Endothelial cell (in vitro differentiated cells): ENCODE data around the gene TRAF5. TPM values are rescaled to one million over a fixed set of nuclear protein-coding genes. Genes with fewer than 3 reads are reported as not detected.

ENCODE experiments used
- DNase-seq: peaks from one replicate; pipeline ENCODE4 v3.0.0; 2021; ENCODE audit warnings: low spot score
- H3K27ac Mint-ChIP-seq: one replicate; pipeline ENCODE4 v1.8.0; 2021; ENCODE audit warnings: mixed read lengths, inconsistent platforms; ENCODE audit not compliant: unreplicated experiment
- H3K27me3 Mint-ChIP-seq: one replicate; pipeline ENCODE4 v1.8.0; 2021; ENCODE audit warnings: mild to moderate bottlenecking, moderate library complexity, mixed read lengths, inconsistent platforms; ENCODE audit not compliant: unreplicated experiment
- H3K36me3 Mint-ChIP-seq: one replicate; pipeline ENCODE4 v1.8.0; 2021; ENCODE audit warnings: mild to moderate bottlenecking, low read depth, mixed read lengths, inconsistent platforms; ENCODE audit not compliant: unreplicated experiment
- H3K4me1 Mint-ChIP-seq: one replicate; pipeline ENCODE4 v1.8.0; 2021; ENCODE audit warnings: mild to moderate bottlenecking, mixed read lengths, inconsistent platforms; ENCODE audit not compliant: unreplicated experiment
- H3K4me3 Mint-ChIP-seq: one replicate; pipeline ENCODE4 v1.8.0; 2021; ENCODE audit warnings: mild to moderate bottlenecking, mixed read lengths, inconsistent platforms; ENCODE audit not compliant: unreplicated experiment
- H3K9me3 Mint-ChIP-seq: one replicate; pipeline ENCODE4 v1.8.0; 2021; ENCODE audit warnings: mixed read lengths, inconsistent platforms; ENCODE audit not compliant: unreplicated experiment
- CTCF ChIP-seq: fragments of 200-600 bp; sonication (generic); IDR thresholded peaks from one replicate; pipeline ENCODE4 v1.5.0; 2021; ENCODE audit warnings: antibody characterized with exemption; ENCODE audit not compliant: unreplicated experiment
- total RNA-seq: library from RNA; stranded (reverse); fragmentation: NEBNext Ultra II Directional; extraction: Animal tissue kit (Norgen Biotek cat#: 25700); gene quantifications from one replicate; pipeline ENCODE4 v1.2.1, GENCODE V29; 2021; ENCODE audit not compliant: unreplicated experiment

Gene TRAF5
- total RNA-seq, 1 donor from 2014 or later = 14.5 TPM

DNA sequence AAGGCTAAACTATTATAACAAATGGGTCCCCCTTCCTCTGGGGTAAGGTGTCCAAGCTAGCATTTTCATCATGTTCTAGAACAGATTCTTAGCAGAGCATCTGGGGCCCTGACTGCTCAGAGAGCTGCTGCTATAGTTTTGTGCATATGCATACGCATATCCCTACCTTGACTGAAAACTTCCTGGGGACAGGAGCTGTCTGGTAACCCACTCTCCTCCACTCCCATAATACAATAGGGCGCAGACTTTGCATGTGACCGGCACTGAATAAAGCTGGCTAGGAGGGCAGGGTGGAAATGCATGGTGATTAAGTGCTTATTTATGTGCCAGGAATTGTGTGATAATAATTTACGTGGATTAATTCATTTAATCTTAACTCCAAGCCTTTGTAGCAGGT, 11.6 kb downstream of the TRAF5 start:
- no peaks in the 10 kb centered on the region for H3K36me3 Mint-ChIP-seq
- H3K4me1 Mint-ChIP-seq = peaks cover 38% of the 10 kb centered on the region
- no peaks in the 10 kb centered on the region for H3K9me3 Mint-ChIP-seq
- TF ChIP-seq CTCF = no peak
- DNase-seq = no peak
- no peak overlapping the region for H3K4me3 Mint-ChIP-seq
- peaks cover 1% of the 10 kb centered on the region for H3K27me3 Mint-ChIP-seq
- no peak overlapping the region for H3K27ac Mint-ChIP-seq

DNA sequence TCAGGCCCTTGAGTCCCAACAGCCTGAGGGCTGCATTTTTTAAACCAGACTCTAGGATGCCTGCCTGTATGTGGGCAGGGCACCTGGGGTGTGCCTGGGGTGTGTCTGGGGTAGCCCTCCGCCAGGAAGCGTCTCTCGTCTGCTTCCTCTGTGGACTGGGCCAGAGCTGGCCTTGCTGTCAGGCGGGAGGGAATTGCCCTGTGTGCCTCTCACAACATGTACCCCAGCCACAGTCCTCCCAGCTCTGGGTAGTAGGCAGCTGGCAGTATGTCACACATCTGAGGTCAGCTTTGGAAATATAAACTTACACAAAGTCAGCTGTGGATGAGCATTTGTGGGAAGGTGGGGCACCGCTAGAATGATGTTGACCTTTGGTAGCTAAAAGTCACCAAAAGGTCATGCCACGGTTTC, 13.0 kb downstream of the TRAF5 start:
- TF ChIP-seq CTCF = no peak
- no peak for DNase-seq
- Mint-ChIP-seq H3K27me3 (peaks cover 4% of the 10 kb centered on the region), H3K36me3 (no peaks in the 10 kb centered on the region), H3K9me3 (no peaks in the 10 kb centered on the region), H3K27ac (no peak overlapping the region), H3K4me1 (peaks cover 45% of the 10 kb centered on the region), H3K4me3 (no peak overlapping the region)

DNA sequence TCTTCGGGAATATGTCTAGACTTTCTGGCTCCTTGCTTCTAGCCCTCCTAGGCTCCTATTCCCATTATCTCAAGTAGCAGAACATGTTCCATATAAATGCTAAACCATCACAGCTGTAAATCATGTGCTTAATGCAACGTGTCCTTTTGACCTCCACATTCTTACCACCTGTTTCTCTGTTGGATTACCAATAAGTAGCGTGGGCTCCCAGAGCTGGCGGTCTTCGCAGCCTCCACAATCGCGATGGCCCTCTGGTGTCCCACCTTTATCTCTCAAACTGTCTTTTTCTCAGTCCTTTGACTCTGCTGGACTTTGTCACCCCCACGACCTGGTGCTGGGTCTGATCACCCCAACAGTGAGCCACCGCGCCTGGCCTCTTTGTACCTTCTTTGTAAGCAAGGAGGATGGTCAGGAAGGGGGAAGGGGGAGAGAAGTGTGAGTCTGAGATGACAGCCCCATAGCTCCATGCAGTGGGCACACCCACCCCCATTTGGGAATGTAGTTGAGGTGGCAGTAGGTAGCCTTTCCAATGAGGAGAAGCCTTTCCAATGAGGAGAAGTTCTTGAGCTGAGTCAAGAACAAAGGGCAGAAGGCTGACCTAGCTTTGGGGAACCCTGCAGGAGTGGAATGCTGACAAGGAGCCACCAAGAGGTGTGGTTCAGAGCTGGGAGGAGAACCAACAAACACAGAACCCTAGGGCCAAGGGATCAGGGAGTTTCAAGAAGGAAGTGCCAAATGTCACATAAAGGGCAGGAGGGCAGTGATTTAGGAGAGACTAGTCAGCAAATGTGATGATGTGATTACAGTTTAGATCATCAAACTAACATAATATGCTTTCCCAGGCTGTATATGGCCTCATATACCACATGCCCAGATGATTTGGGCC, 14.2 kb downstream of the TRAF5 start:
- no peak for DNase-seq

DNA sequence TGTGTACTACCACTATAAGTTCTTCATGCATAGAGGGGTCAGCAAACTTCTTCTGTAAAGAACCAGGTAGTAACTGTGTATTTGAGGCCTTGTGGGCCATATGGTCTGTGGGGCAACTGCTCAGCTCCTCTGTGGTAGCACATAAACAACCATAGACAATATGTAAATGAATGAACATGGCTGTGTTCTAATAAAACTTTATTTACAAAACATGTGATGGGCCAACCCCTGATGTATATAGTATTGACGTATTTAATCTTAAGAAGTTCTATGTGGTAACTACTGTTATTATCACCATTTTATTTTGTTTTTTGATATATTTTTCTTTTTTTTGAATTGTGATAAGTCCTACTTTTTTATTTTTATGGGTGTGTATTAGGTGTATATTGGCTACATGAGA, 15.4 kb downstream of the TRAF5 start:
- no peaks in the 10 kb centered on the region for H3K9me3 Mint-ChIP-seq
- peaks cover 6% of the 10 kb centered on the region for H3K27me3 Mint-ChIP-seq
- H3K27ac Mint-ChIP-seq = no peak overlapping the region
- no peaks in the 10 kb centered on the region for H3K36me3 Mint-ChIP-seq
- TF ChIP-seq CTCF = no peak
- no peak for DNase-seq
- H3K4me3 Mint-ChIP-seq = no peak overlapping the region
- H3K4me1 Mint-ChIP-seq = peaks cover 22% of the 10 kb centered on the region

More for the DNA sequence above, 14.2 kb downstream of the TRAF5 start:
- Mint-ChIP-seq H3K27ac (no peak overlapping the region), H3K4me1 (peaks cover 33% of the 10 kb centered on the region), H3K27me3 (peaks cover 6% of the 10 kb centered on the region), H3K4me3 (no peak overlapping the region), H3K36me3 (no peaks in the 10 kb centered on the region), H3K9me3 (no peaks in the 10 kb centered on the region)
- TF ChIP-seq CTCF = no peak

DNA sequence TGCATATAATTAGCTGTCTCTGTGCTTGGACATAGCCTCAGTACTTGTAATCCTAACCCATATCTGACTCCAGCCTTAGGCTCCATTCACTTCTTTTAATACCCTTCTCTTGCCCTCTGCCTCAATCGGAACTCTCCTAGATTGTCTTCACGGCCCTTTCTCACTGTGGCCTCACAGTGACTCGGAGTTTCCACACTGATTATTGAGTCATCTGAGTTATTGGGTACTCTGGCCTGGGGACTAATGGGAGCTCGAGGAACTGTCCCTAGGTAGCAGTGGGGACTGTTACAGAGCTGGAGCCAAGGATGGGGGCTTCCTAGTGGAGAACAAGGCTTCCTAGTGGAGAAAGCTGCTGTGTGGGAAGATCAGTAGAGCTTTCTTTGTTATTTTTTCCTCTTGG, 17.0 kb downstream of the TRAF5 start:
- TF ChIP-seq CTCF = no peak
- no peak overlapping the region for H3K4me3 Mint-ChIP-seq
- DNase-seq = no peak
- no peaks in the 10 kb centered on the region for H3K36me3 Mint-ChIP-seq
- H3K9me3 Mint-ChIP-seq = no peaks in the 10 kb centered on the region
- peaks cover 12% of the 10 kb centered on the region for H3K4me1 Mint-ChIP-seq
- H3K27ac Mint-ChIP-seq = no peak overlapping the region
- H3K27me3 Mint-ChIP-seq = peaks cover 6% of the 10 kb centered on the region
